Measurements from ENCODE around the gene FPGS. TPM values are rescaled to one million over a fixed set of nuclear protein-coding genes. Genes with fewer than 3 reads are reported as not detected.
"Not testable (repeated sequence)": the region's sequence is repeated elsewhere in the genome, so short reads cannot be mapped to it uniquely, and the experiment has no call there.

Gene FPGS
- polyA plus RNA-seq, 4 donors = 36.3 to 50.7 (median 40.0) TPM

GRCh38 chr9:127770583-127770904 lies 32.1 kb upstream of the FPGS start:
- no peak for DNase-seq (ENCODE audit: low read depth in 4 of 4, low spot score in 3 of 4)

- DNase-seq (ENCODE audit: low read depth in 4 of 4, low spot score in 3 of 4) = peak; percentile 91 to 96 (median 94)
Measured at GRCh38 chr9:127770905-127771569, 31.6 kb upstream of the FPGS start.

GRCh38 chr9:127771570-127772189 lies 31.0 kb upstream of the FPGS start:
- no peak for DNase-seq (ENCODE audit: low read depth in 4 of 4, low spot score in 3 of 4)

GRCh38 chr9:127772603-127773002 lies 30.1 kb upstream of the FPGS start:
- DNase-seq (ENCODE audit: low read depth in 4 of 4, low spot score in 3 of 4) = no peak

GRCh38 chr9:127773272-127773671 lies 29.4 kb upstream of the FPGS start:
- no peak for DNase-seq (ENCODE audit: low read depth in 4 of 4, low spot score in 3 of 4)

- DNase-seq (ENCODE audit: low read depth in 4 of 4, low spot score in 3 of 4) = no peak
Measured at GRCh38 chr9:127773981-127774380, 28.7 kb upstream of the FPGS start.

GRCh38 chr9:127776195-127776923 lies 26.3 kb upstream of the FPGS start:
- DNase-seq (ENCODE audit: low read depth in 4 of 4, low spot score in 3 of 4) = no peak

- no peak for DNase-seq (ENCODE audit: low read depth in 4 of 4, low spot score in 3 of 4)
Measured at GRCh38 chr9:127776924-127777289, 25.8 kb upstream of the FPGS start.

- DNase-seq (ENCODE audit: low read depth in 4 of 4, low spot score in 3 of 4) = no peak
Measured at GRCh38 chr9:127777368-127777980, 25.2 kb upstream of the FPGS start.

GRCh38 chr9:127778280-127779135 lies 24.2 kb upstream of the FPGS start, which contains the start of gene SH2D3C:
Gene SH2D3C (minus strand): TSS chr9:127778666. CDS start chr9:127778627, 39 bp downstream.
- DNase-seq (ENCODE audit: low read depth in 4 of 4, low spot score in 3 of 4) = no peak

GRCh38 chr9:127779136-127779981 lies 23.3 kb upstream of the FPGS start:
- DNase-seq (ENCODE audit: low read depth in 4 of 4, low spot score in 3 of 4) = no peak

- DNase-seq (ENCODE audit: low read depth in 4 of 4, low spot score in 3 of 4) = no peak
Measured at GRCh38 chr9:127780126-127780885, 22.4 kb upstream of the FPGS start.

GRCh38 chr9:127780909-127781308 lies 21.8 kb upstream of the FPGS start:
- DNase-seq (ENCODE audit: low read depth in 4 of 4, low spot score in 3 of 4) = not testable (repeated sequence)

- DNase-seq (ENCODE audit: low read depth in 4 of 4, low spot score in 3 of 4) = no peak
Measured at GRCh38 chr9:127781806-127782205, 20.9 kb upstream of the FPGS start.

GRCh38 chr9:127783111-127784008 lies 19.3 kb upstream of the FPGS start:
- no peak for DNase-seq (ENCODE audit: low read depth in 4 of 4, low spot score in 3 of 4)

- DNase-seq (ENCODE audit: low read depth in 4 of 4, low spot score in 3 of 4) = peak in 2 of 4 donors; percentile 65 to 72
Measured at GRCh38 chr9:127785023-127785932, 17.4 kb upstream of the FPGS start.
